HEK293T (cell line): Measurements from ENCODE around the gene ADCY2.

Source experiments
- ARNT ChIP-seq: fragments of 450-650 bp; IDR thresholded peaks from 2 replicates; pipeline ENCODE4 v1.6.1; 2017; ENCODE audit warnings: mild to moderate bottlenecking
- BHLHE40 ChIP-seq: fragments of 450-650 bp; IDR thresholded peaks from 2 replicates; pipeline ENCODE4 v1.6.1; 2016; ENCODE audit warnings: mild to moderate bottlenecking, moderate library complexity, borderline replicate concordance
- CTBP1 ChIP-seq: fragments of 450-650 bp; IDR thresholded peaks from 2 replicates; pipeline ENCODE4 v1.6.1; 2016; ENCODE audit warnings: borderline replicate concordance
- LEF1 ChIP-seq: fragments of 450-650 bp; IDR thresholded peaks from 2 replicates; pipeline ENCODE4 v1.6.1; 2017; ENCODE audit warnings: mild to moderate bottlenecking, borderline replicate concordance
- NFRKB ChIP-seq: fragments of 450-650 bp; IDR thresholded peaks from 2 replicates; pipeline ENCODE4 v1.6.1; 2016; ENCODE audit warnings: mild to moderate bottlenecking, moderate library complexity

DNA sequence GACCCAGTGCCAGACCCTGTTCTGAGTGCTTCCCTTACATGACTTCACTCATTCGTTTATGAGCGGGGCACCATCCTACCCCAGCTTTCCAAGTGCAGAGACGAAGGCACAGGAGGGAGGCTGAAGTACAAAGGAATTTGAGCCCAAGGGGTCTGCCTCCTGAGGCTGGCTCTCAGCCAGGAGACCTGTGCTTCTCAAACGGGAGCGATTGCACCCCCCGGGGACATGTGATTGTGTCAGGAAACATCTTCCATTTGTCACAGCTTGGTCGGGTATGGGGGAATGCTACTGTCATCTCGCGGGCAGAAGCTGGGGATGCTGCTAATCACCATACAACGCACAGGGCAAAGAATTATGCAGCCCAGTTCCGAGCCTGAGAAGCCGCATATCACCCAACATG lies 23.9 kb downstream of the ADCY2 start:
- TF ChIP-seq LEF1, result no peak
- no peak for TF ChIP-seq BHLHE40
- no peak for TF ChIP-seq ARNT
- no peak for TF ChIP-seq CTBP1
- TF ChIP-seq NFRKB, result no peak
